GM21526 (cell line): ENCODE measurements around the gene FASLG.

ENCODE experiments used
- ATAC-seq: cut with Tn5 transposase; IDR thresholded peaks from one replicate; pipeline ENCODE4 v1.9.1; 2021; ENCODE audit warnings: moderate library complexity; ENCODE audit not compliant: unreplicated experiment, low FRiP score

The FASLG gene

GRCh38 chr1:172642970-172643369, 15.9 kb upstream of the FASLG start:
- ATAC-seq: no peak

GRCh38 chr1:172646653-172647052, 12.2 kb upstream of the FASLG start:
- no peak for ATAC-seq

- no peak for ATAC-seq
Measured at GRCh38 chr1:172647110-172647564, 11.8 kb upstream of the FASLG start.

GRCh38 chr1:172647987-172648386, 10.9 kb upstream of the FASLG start:
- no peak for ATAC-seq

GRCh38 chr1:172650474-172651193, 8.3 kb upstream of the FASLG start:
- no peak for ATAC-seq

- ATAC-seq: no peak
Measured at GRCh38 chr1:172653015-172653709, 5.7 kb upstream of the FASLG start.

GRCh38 chr1:172654535-172654934, 4.4 kb upstream of the FASLG start:
- no peak for ATAC-seq

GRCh38 chr1:172656576-172656975, 2.3 kb upstream of the FASLG start:
- ATAC-seq: no peak

GRCh38 chr1:172657586-172657985, 1.3 kb upstream of the FASLG start:
- ATAC-seq: no peak

- ATAC-seq: no peak
Measured at GRCh38 chr1:172661107-172661506, 2.2 kb downstream of the FASLG start.

- ATAC-seq: peak; percentile 82
Measured at GRCh38 chr1:172662464-172663109, 3.7 kb downstream of the FASLG start.

GRCh38 chr1:172663732-172664131, 4.8 kb downstream of the FASLG start:
- ATAC-seq: no peak

GRCh38 chr1:172668097-172668496, 9.2 kb downstream of the FASLG start:
- no peak for ATAC-seq

GRCh38 chr1:172669011-172669410, 10.1 kb downstream of the FASLG start:
- ATAC-seq: no peak

- no peak for ATAC-seq
Measured at GRCh38 chr1:172670316-172670715, 11.4 kb downstream of the FASLG start.

- ATAC-seq: no peak
Measured at GRCh38 chr1:172670791-172671190, 11.9 kb downstream of the FASLG start.

GRCh38 chr1:172671591-172671990, 12.7 kb downstream of the FASLG start:
- ATAC-seq: no peak

GRCh38 chr1:172672720-172673119, 13.8 kb downstream of the FASLG start:
- no peak for ATAC-seq

- no peak for ATAC-seq
Measured at GRCh38 chr1:172673761-172674160, 14.9 kb downstream of the FASLG start.

- no peak for ATAC-seq
Measured at GRCh38 chr1:172674831-172675613, 16.1 kb downstream of the FASLG start.
